Immature natural killer cell (primary cell): ENCODE measurements around the gene TTLL5. TPM values are rescaled to one million over a fixed set of nuclear protein-coding genes. Genes with fewer than 3 reads are reported as not detected.

Source experiments
- DNase-seq, 3 donors: peaks; one replicate each; pipeline ENCODE4 v3.0.0; 2022; ENCODE audit warnings: mixed read lengths in 1 of 3
- H3K27ac Mint-ChIP-seq, 6 donors: one replicate each; pipeline ENCODE4 v1.8.0; 2020; ENCODE audit warnings: mixed read lengths in 6 of 6, mild to moderate bottlenecking in 5 of 6, inconsistent platforms in 4 of 6, moderate library complexity in 3 of 6
- H3K27me3 Mint-ChIP-seq, 3 donors: one replicate each; pipeline ENCODE4 v1.8.0; 2020 to 2021; ENCODE audit warnings: low read depth in 3 of 3, mild to moderate bottlenecking in 3 of 3, mixed read lengths in 3 of 3, moderate library complexity in 3 of 3, inconsistent platforms in 1 of 3
- H3K36me3 Mint-ChIP-seq, 3 donors: one replicate each; pipeline ENCODE4 v1.8.0; 2020; ENCODE audit warnings: mixed read lengths in 3 of 3, inconsistent platforms in 2 of 3, mild to moderate bottlenecking in 2 of 3
- H3K4me1 Mint-ChIP-seq, 2 donors: one replicate each; pipeline ENCODE4 v1.8.0; 2020; ENCODE audit warnings: inconsistent platforms in 2 of 2, mild to moderate bottlenecking in 2 of 2, mixed read lengths in 2 of 2, moderate library complexity in 1 of 2
- H3K4me3 Mint-ChIP-seq, 5 donors: one replicate each; pipeline ENCODE4 v1.8.0; 2020; ENCODE audit warnings: mild to moderate bottlenecking in 5 of 5, mixed read lengths in 5 of 5, inconsistent platforms in 3 of 5, moderate library complexity in 3 of 5
- H3K9me3 Mint-ChIP-seq, 6 donors: one replicate each; pipeline ENCODE4 v1.8.0; 2020; ENCODE audit warnings: mild to moderate bottlenecking in 6 of 6, mixed read lengths in 6 of 6, inconsistent platforms in 4 of 6, moderate library complexity in 3 of 6
- polyA plus RNA-seq, 3 donors: library from polyadenylated mRNA; unstranded; fragments of 300-500 nt; fragmentation: Illumina TruSeq; gene quantifications; one replicate each; pipeline ENCODE4 v1.2.3, GENCODE V29; 2021

Gene TTLL5
- polyA plus RNA-seq, 3 donors from 2014 or later, result 6.9 to 10.4 TPM; not detected in 1

DNA sequence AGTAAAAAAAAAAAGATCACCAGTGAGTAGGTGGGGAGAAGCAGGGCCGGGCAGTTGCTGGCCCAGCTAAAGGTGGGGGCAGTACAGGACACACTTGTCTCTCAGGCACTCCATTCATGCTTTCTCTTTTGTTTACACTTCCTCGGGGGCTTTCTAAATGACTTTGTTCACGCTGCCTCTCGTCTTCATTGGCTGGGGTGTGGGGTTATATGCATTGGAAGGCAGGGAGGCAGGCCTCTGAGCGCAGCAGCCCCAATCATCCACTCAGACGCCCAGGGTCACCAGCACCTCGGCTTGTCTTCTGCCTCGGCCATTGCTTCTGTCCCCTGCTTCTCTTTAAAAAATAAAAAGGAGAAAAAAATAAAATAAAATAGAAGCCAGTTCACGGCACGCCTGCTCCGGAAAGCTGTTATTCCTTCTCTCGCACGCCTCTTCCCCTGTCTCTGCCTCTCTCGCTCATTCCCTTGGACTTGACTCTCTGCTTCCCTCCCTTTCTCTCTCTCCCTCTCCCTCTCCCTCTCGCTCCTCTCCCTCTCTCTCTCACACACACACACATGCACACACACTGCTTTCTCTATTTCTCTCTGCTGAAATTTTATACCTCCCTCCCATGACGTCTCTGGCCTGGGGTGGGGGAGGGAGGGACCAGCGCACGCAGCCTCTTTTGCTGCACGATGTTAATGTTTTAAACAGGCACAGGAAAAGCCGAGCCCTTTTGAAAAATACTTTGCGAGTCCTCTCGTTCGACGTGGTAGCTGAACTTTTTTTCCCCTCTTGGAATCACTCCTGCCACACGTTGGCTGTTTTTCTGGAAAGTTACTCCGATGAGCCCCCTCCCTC, 320.6 kb downstream of the TTLL5 start, which contains the start of gene TGFB3:
Gene TGFB3, minus strand, starts transcription at position 570 of the 840 bp plus-strand sequence. CDS start 1,102 bp downstream, outside the sequence.
- peaks cover 7 to 18% (median 12%) of the 10 kb centered on the region in 3 donors for H3K27me3 Mint-ChIP-seq
- peak within 1 kb of the TSS; percentile 87 to 96 (median 91) for H3K4me3 Mint-ChIP-seq
- no peaks in the 10 kb centered on the region for H3K9me3 Mint-ChIP-seq
- H3K36me3 Mint-ChIP-seq, result no peaks in the 10 kb centered on the region
- peak within 1 kb of the TSS; percentile 89 to 100 (median 95) for H3K27ac Mint-ChIP-seq
- peak; percentile 59 to 65 (median 59) for DNase-seq
- H3K4me1 Mint-ChIP-seq, result peaks cover 43 to 49% of the 10 kb centered on the region in 2 donors

- Mint-ChIP-seq H3K36me3 (no peaks in the 10 kb centered on the region), H3K4me3 (peak overlapping the region; percentile 87 to 96 (median 91)), H3K9me3 (no peaks in the 10 kb centered on the region), H3K27me3 (peaks cover 7 to 18% (median 12%) of the 10 kb centered on the region in 3 donors), H3K4me1 (peaks cover 49 to 51% of the 10 kb centered on the region in 2 donors), H3K27ac (peak overlapping the region; percentile 89 to 100 (median 95))
- DNase-seq, result peak; percentile 76 to 79 (median 79)
Measured at GRCh38 chr14:75982266-75983018, 321.4 kb downstream of the TTLL5 start.

DNA sequence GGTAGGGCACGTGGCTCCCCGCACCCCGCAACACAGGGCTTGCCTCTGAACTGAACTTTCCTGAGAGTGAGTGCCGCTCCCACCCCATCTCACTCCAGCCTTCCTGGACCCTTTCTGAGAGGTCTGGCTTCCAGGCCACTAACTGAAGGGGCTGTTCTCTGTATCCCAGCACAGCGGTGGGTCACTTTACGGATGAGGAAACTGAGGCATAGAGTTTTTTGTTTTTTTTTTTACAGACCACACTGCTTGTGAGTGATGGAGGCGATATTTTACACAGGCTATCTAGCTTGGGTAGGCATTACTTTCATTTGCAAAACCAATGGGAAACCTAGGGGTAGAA, 321.9 kb downstream of the TTLL5 start:
- no peak for DNase-seq
- Mint-ChIP-seq H3K4me1 (peaks cover 49 to 51% of the 10 kb centered on the region in 2 donors), H3K27me3 (peaks cover 7 to 18% (median 12%) of the 10 kb centered on the region in 3 donors), H3K27ac (peak overlapping the region in 5 of 6 donors; percentile 46 to 93 (median 71)), H3K36me3 (no peaks in the 10 kb centered on the region), H3K9me3 (no peaks in the 10 kb centered on the region), H3K4me3 (peak overlapping the region; percentile 75 to 96 (median 87))

DNA sequence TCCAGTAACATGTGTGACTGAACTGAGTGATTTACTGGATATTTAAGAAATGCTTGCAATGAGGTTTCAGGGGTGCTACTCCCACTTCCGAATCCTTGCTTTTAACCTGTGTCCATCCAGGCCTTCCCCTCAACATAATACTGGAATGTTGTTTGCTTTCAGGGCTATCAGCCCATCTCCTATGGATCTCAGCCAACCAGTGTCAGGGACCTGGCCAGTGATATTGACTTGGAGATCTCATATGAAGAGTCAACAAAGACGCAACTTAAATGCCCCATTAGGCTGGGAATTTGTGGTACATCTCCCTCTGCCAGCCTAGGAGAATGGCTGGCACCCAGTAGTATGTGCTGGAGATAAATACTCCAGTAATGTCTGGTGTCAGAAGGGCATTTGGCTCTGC, 323.6 kb downstream of the TTLL5 start:
- peak overlapping the region in 4 of 5 donors; percentile 11 to 92 (median 46) for H3K4me3 Mint-ChIP-seq
- no peaks in the 10 kb centered on the region for H3K36me3 Mint-ChIP-seq
- peak overlapping the region in 5 of 6 donors; percentile 53 to 98 (median 94) for H3K27ac Mint-ChIP-seq
- H3K9me3 Mint-ChIP-seq, result no peaks in the 10 kb centered on the region
- peaks cover 7 to 18% (median 12%) of the 10 kb centered on the region in 3 donors for H3K27me3 Mint-ChIP-seq
- H3K4me1 Mint-ChIP-seq, result peaks cover 38 to 44% of the 10 kb centered on the region in 2 donors
- no peak for DNase-seq

DNA sequence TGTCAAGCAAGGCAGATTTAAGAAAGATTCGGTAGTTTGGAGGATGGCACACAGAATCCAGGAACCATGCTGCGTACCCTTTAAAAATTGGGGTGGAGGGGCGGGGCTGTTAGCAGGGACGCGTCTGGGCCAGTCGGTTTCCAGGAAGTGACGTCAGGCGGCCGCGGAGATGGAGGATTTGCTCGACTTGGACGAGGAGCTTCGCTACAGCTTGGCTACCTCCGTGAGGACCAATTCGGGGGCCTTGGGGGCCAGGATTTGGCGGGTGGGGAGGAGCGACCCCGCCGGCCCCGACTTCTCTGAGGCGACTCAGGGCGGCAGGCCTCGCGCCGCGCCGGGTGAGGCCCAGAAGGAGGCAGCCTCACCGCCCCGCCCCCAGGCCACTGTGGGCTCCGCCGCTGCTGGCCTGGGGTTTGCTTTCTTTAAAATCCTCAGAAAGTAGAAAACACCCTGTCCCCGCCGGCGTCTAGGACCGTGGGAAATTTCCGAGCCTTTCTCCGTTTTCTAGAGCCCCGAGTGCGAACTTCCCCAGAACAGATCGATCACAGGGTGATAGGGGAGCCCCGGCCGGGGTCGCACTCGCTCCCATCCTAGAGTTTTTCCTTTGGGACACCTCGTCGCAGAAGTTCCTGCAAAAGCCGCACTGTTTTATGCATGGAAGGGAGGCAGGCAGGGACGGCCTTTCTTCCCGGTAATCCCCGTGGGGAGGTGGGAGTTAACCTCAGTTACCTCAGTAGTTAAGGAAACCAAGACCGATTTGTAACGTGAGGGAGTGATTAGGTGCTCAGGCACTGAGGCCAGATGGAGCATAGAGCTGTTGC, 324.8 kb downstream of the TTLL5 start, which contains the start of gene IFT43:
Gene IFT43, plus strand, starts transcription at position 146 of the 821 bp plus-strand sequence. Its CDS starts 24 bp downstream, at position 170.
- H3K4me3 Mint-ChIP-seq, result peak within 1 kb of the TSS; percentile 89 to 95 (median 92)
- DNase-seq, result peak; percentile 89 to 90 (median 90)
- peak within 1 kb of the TSS; percentile 80 to 98 (median 94) for H3K27ac Mint-ChIP-seq
- H3K27me3 Mint-ChIP-seq, result peaks cover 7 to 18% (median 12%) of the 10 kb centered on the region in 3 donors
- peaks cover 30 to 35% of the 10 kb centered on the region in 2 donors for H3K4me1 Mint-ChIP-seq
- no peaks in the 10 kb centered on the region for H3K9me3 Mint-ChIP-seq
- H3K36me3 Mint-ChIP-seq, result peaks cover 0 to 6% (median 5%) of the 10 kb centered on the region in 3 donors

DNA sequence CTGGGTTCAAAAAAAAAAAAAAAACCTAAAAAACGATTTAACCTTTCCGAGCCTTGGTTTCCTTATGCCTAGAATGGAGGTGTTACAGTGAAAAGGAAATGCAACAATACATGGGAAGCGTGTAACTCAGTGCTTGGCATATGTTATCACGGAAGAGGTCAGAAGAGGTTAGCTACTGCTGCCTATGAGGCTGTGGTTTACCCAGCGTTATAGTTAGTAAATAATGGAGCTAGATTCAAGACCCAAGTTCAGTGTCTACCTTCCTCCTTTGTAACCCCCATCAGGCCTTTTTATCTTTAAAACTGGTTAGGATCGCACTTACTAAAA, 325.4 kb downstream of the TTLL5 start:
- H3K9me3 Mint-ChIP-seq, result no peaks in the 10 kb centered on the region
- no peak for DNase-seq
- H3K4me1 Mint-ChIP-seq, result peaks cover 25 to 29% of the 10 kb centered on the region in 2 donors
- peak overlapping the region; percentile 89 to 95 (median 92) for H3K4me3 Mint-ChIP-seq
- peaks cover 0 to 6% (median 5%) of the 10 kb centered on the region in 3 donors for H3K36me3 Mint-ChIP-seq
- H3K27me3 Mint-ChIP-seq, result peaks cover 7 to 18% (median 9%) of the 10 kb centered on the region in 3 donors
- H3K27ac Mint-ChIP-seq, result peak overlapping the region in 5 of 6 donors; percentile 89 to 98 (median 95)

DNA sequence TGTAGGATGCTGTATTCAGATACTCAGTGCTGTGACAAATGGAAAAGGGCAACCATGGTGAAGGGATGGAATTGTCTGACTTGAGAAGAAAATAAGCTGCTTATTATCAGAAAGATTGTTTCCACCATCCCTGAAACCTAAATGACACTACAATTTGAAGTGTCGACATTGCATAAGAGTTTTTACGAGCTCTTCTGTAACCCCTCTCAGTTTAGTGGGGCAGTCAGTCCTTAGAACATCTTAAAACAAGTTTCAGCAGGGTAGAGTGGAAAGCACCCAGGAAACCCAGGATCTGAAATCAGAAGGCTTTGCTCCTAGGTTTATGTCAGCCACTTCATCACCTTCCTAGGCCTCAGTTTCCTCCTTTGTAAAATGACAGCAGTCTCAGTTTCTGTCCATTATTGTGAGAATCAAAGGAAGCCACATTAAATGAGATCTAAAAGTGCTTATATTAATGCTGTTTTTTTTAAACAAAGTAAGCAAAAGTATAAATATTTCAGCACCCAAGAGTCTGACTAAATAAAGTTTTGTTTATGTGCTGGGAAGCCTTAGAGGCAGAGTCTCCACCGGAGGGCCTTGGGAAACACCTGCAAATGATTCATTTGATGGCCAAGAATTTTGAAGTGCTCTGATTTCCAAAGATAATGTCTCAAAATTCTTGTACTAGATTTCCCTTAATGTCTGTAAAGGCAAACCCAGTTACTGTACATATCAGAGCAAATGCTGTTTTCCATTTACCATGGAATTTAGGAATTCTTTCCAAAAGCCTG, 326.3 kb downstream of the TTLL5 start:
- H3K9me3 Mint-ChIP-seq, result no peaks in the 10 kb centered on the region
- peaks cover 19 to 22% of the 10 kb centered on the region in 2 donors for H3K4me1 Mint-ChIP-seq
- H3K27me3 Mint-ChIP-seq, result peaks cover 4 to 12% (median 7%) of the 10 kb centered on the region in 3 donors
- peak overlapping the region in 1 of 6 donors; percentile 98 for H3K27ac Mint-ChIP-seq
- peaks cover 4 to 13% (median 5%) of the 10 kb centered on the region in 3 donors for H3K36me3 Mint-ChIP-seq
- peak overlapping the region in 3 of 5 donors; percentile 18 to 92 (median 25) for H3K4me3 Mint-ChIP-seq
- no peak for DNase-seq

DNA sequence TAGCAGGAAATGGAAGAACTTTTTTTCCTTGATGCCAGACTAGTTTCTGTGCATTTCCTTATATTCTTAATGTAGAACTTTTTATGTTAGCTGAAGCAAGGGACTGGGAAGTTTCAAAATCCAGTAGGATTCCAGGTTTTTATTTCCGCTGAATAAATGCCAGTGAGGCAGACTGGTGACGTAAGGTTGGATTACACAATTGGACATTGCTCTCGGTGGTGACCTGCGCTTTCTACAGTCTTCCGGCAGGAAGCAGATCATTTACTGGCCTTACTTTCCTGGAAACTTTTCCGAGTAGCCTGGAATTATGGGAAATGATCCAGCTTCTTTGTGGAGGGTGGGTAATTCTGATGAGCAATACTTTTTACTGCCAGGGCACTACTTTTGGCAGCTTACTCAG, 328.1 kb downstream of the TTLL5 start:
- Mint-ChIP-seq H3K9me3 (no peaks in the 10 kb centered on the region), H3K4me1 (peaks cover 14 to 22% of the 10 kb centered on the region in 2 donors), H3K27ac (no peak overlapping the region), H3K36me3 (peaks cover 5 to 18% (median 5%) of the 10 kb centered on the region in 3 donors), H3K4me3 (no peak overlapping the region), H3K27me3 (peaks cover 4 to 9% (median 5%) of the 10 kb centered on the region in 3 donors)
- DNase-seq, result no peak

DNA sequence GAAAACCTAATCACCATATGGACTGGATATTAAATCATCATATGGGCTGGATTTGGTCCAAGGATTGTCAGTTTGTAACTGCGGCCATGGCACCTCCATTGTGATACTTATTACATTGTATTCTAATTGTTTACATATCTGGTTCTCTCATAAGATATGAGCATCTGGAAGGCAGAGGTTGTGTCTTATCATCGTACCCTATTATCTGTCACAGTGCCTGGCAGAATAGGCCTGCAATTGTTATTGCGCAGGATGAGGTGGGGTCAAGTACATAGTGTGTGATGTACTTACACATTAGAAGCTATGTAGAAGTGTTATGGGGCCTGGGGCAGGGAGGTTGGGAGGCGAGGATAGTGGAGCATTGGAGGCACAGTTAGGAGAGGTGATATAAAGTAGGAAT, 329.3 kb downstream of the TTLL5 start:
- Mint-ChIP-seq H3K27me3 (peaks cover 4 to 8% (median 5%) of the 10 kb centered on the region in 3 donors), H3K4me3 (no peak overlapping the region), H3K9me3 (no peaks in the 10 kb centered on the region), H3K4me1 (peaks cover 13 to 20% of the 10 kb centered on the region in 2 donors), H3K27ac (no peak overlapping the region), H3K36me3 (peaks cover 11 to 23% (median 15%) of the 10 kb centered on the region in 3 donors)
- no peak for DNase-seq

- H3K9me3 Mint-ChIP-seq, result no peaks in the 10 kb centered on the region
- peaks cover 0 to 2% (median 0%) of the 10 kb centered on the region in 3 donors for H3K27me3 Mint-ChIP-seq
- no peak overlapping the region for H3K27ac Mint-ChIP-seq
- H3K4me3 Mint-ChIP-seq, result no peak overlapping the region
- no peak for DNase-seq
- peaks cover 12 to 35% (median 15%) of the 10 kb centered on the region in 3 donors for H3K36me3 Mint-ChIP-seq
- peaks cover under 1 to 5% of the 10 kb centered on the region in 2 donors for H3K4me1 Mint-ChIP-seq
Measured at GRCh38 chr14:75991753-75992152, 330.7 kb downstream of the TTLL5 start.

DNA sequence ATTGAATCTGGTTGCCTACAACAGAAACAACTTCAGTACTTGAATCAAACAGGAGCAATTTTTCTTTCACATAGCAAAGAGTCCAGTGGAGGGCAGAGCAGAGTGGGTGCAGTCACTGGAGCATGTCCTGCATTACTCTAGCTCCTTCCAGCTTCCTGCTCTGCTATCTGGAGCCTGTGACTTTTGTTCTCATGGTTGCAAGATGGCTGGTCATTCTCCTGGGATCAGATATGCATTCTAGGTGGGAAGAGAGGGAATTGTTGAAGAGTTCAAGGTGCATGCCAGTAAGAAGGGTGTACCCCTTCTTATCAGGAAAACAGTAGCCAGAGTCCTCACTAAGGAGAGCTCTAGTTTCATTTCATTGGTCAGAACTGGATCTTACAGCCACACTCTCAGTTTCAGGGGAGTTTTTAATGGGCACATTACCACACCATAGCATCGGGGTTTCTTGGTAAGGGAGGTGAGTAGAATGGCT, 332.6 kb downstream of the TTLL5 start:
- no peak for DNase-seq
- Mint-ChIP-seq H3K27ac (no peak overlapping the region), H3K4me1 (no peaks in the 10 kb centered on the region), H3K27me3 (peaks cover 0 to 2% (median 0%) of the 10 kb centered on the region in 3 donors), H3K36me3 (peaks cover 19 to 46% (median 20%) of the 10 kb centered on the region in 3 donors), H3K9me3 (no peaks in the 10 kb centered on the region), H3K4me3 (no peak overlapping the region)

- no peak for DNase-seq
- no peaks in the 10 kb centered on the region for H3K9me3 Mint-ChIP-seq
- H3K4me3 Mint-ChIP-seq, result no peak overlapping the region
- H3K36me3 Mint-ChIP-seq, result peaks cover 23 to 54% (median 29%) of the 10 kb centered on the region in 3 donors
- peaks cover 0 to 2% (median 0%) of the 10 kb centered on the region in 3 donors for H3K27me3 Mint-ChIP-seq
- H3K27ac Mint-ChIP-seq, result no peak overlapping the region
- H3K4me1 Mint-ChIP-seq, result no peaks in the 10 kb centered on the region
Measured at GRCh38 chr14:75995372-75996041, 334.5 kb downstream of the TTLL5 start.
